ENCODE results near the gene ACAD8. TPM values are rescaled to one million over a fixed set of nuclear protein-coding genes. Genes with fewer than 3 reads are reported as not detected.

ACAD8 gene
- 29.7 and 39.5 TPM in 2 replicates for total RNA-seq
- polyA plus RNA-seq (2012): 26.6 TPM

- peak; percentile 98 for DNase-seq (ENCODE audit: low read depth)
Measured at GRCh38 chr11:134253188-134253993, at the start of gene ACAD8, which contains the start of gene THYN1. TSS of gene ACAD8 (plus strand) at chr11:134253568. CDS start at chr11:134253601, 33 bp downstream. TSS of gene THYN1 (minus strand) at chr11:134253352. CDS start at chr11:134252882, 470 bp downstream.

- no peak for DNase-seq (ENCODE audit: low read depth)
Measured at GRCh38 chr11:134205729-134206128, 47.6 kb upstream of the ACAD8 start.

GRCh38 chr11:134206185-134206584, 47.2 kb upstream of the ACAD8 start:
- DNase-seq (ENCODE audit: low read depth): no peak

GRCh38 chr11:134207538-134208239, 45.7 kb upstream of the ACAD8 start:
- DNase-seq (ENCODE audit: low read depth): peak; percentile 24

GRCh38 chr11:134215836-134216235, 37.5 kb upstream of the ACAD8 start:
- no peak for DNase-seq (ENCODE audit: low read depth)

- DNase-seq (ENCODE audit: low read depth): no peak
Measured at GRCh38 chr11:134216816-134217215, 36.6 kb upstream of the ACAD8 start.

- no peak for DNase-seq (ENCODE audit: low read depth)
Measured at GRCh38 chr11:134223121-134223520, 30.2 kb upstream of the ACAD8 start.

- DNase-seq (ENCODE audit: low read depth): peak; percentile 98
Measured at GRCh38 chr11:134223836-134224709, 29.3 kb upstream of the ACAD8 start, which contains the start of the genes NCAPD3 and VPS26B. TSS of gene NCAPD3 (minus strand) at chr11:134223967. CDS start at chr11:134223926, 41 bp downstream. TSS of gene VPS26B (plus strand) at chr11:134224671. CDS start at chr11:134225123, 452 bp downstream.

- DNase-seq (ENCODE audit: low read depth): peak; percentile 56
Measured at GRCh38 chr11:134224710-134225664, 28.4 kb upstream of the ACAD8 start.

- DNase-seq (ENCODE audit: low read depth): no peak
Measured at GRCh38 chr11:134226806-134227325, 26.5 kb upstream of the ACAD8 start.

- DNase-seq (ENCODE audit: low read depth): peak; percentile 24
Measured at GRCh38 chr11:134228625-134229024, 24.7 kb upstream of the ACAD8 start.

GRCh38 chr11:134229126-134229790, 24.1 kb upstream of the ACAD8 start:
- no peak for DNase-seq (ENCODE audit: low read depth)

- DNase-seq (ENCODE audit: low read depth): peak; percentile 34
Measured at GRCh38 chr11:134230339-134230738, 23.0 kb upstream of the ACAD8 start.

- DNase-seq (ENCODE audit: low read depth): no peak
Measured at GRCh38 chr11:134231958-134232659, 21.3 kb upstream of the ACAD8 start.

- DNase-seq (ENCODE audit: low read depth): no peak
Measured at GRCh38 chr11:134233729-134234179, 19.6 kb upstream of the ACAD8 start.

- no peak for DNase-seq (ENCODE audit: low read depth)
Measured at GRCh38 chr11:134235399-134235798, 18.0 kb upstream of the ACAD8 start.

GRCh38 chr11:134236834-134237556, 16.4 kb upstream of the ACAD8 start:
- DNase-seq (ENCODE audit: low read depth): no peak

- DNase-seq (ENCODE audit: low read depth): peak; percentile 49
Measured at GRCh38 chr11:134237557-134237922, 15.8 kb upstream of the ACAD8 start.

Data from myocyte (in vitro differentiated cells).